GM23248 (cell line): Measurements from ENCODE around the gene SSH3. TPM values are rescaled to one million over a fixed set of nuclear protein-coding genes. Genes with fewer than 3 reads are reported as not detected.

Source experiments
- DNase-seq: peaks from one replicate; pipeline ENCODE4 v3.0.0-alpha.2; 2015
- H2AFZ ChIP-seq: fragments of 200-600 bp; sonication (generic); 2 replicates; pipeline ENCODE4 v1.6.1; 2016; ENCODE audit warnings: antibody characterized with exemption
- H3F3A ChIP-seq: fragments of 200-600 bp; sonication (generic); 2 replicates; pipeline ENCODE4 v1.6.1; 2016; ENCODE audit warnings: mild to moderate bottlenecking, antibody characterized with exemption, mixed run types; ENCODE audit not compliant: insufficient read depth
- H3K27ac ChIP-seq: fragments of 200-600 bp; sonication (generic); 2 replicates; pipeline ENCODE4 v1.5.1; 2016; ENCODE audit warnings: mild to moderate bottlenecking
- H3K27me3 ChIP-seq: fragments of 200-600 bp; sonication (generic); replicated peaks from 2 replicates; pipeline ENCODE4 v1.6.1; 2016; ENCODE audit warnings: mild to moderate bottlenecking; ENCODE audit not compliant: insufficient read depth
- H3K36me3 ChIP-seq: fragments of 200-600 bp; sonication (generic); 2 replicates; pipeline ENCODE4 v1.6.1; 2016; ENCODE audit warnings: low read depth, mild to moderate bottlenecking
- H3K4me1 ChIP-seq: fragments of 200-600 bp; sonication (generic); 2 replicates; pipeline ENCODE4 v1.6.1; 2016; ENCODE audit warnings: mild to moderate bottlenecking; ENCODE audit not compliant: insufficient read depth
- H3K4me2 ChIP-seq: fragments of 200-600 bp; sonication (generic); one replicate; pipeline ENCODE4 v1.6.1; 2016; ENCODE audit warnings: mild to moderate bottlenecking; ENCODE audit not compliant: unreplicated experiment
- H3K4me3 ChIP-seq: fragments of 200-600 bp; sonication (generic); 2 replicates; pipeline ENCODE4 v1.5.1; 2016; ENCODE audit warnings: mild to moderate bottlenecking
- H3K79me2 ChIP-seq: fragments of 200-600 bp; sonication (generic); 2 replicates; pipeline ENCODE4 v1.6.1; 2016; ENCODE audit warnings: mild to moderate bottlenecking; ENCODE audit not compliant: insufficient read depth
- H3K9ac ChIP-seq: fragments of 200-600 bp; sonication (generic); 2 replicates; pipeline ENCODE4 v1.6.1; 2016; ENCODE audit warnings: mild to moderate bottlenecking
- H3K9me2 ChIP-seq: fragments of 200-600 bp; sonication (generic); 2 replicates; pipeline ENCODE4 v1.6.1; 2016; ENCODE audit warnings: mixed run types, mild to moderate bottlenecking, moderate library complexity; ENCODE audit not compliant: insufficient read depth
- H3K9me3 ChIP-seq: fragments of 200-600 bp; sonication (generic); one replicate; pipeline ENCODE4 v1.6.1; 2017; ENCODE audit warnings: low read depth
- H4K20me1 ChIP-seq: fragments of 200-600 bp; sonication (generic); 2 replicates; pipeline ENCODE4 v1.6.0; 2016; ENCODE audit not compliant: insufficient read depth
- EZH2 ChIP-seq: fragments of 200-600 bp; sonication (generic); IDR thresholded peaks from 2 replicates; pipeline ENCODE4 v1.6.1; 2018; ENCODE audit warnings: antibody characterized with exemption, mild to moderate bottlenecking; ENCODE audit not compliant: insufficient read depth, poor library complexity, severe bottlenecking
- EZH2phosphoT487 ChIP-seq: fragments of 200-600 bp; sonication (generic); IDR thresholded peaks from 2 replicates; pipeline ENCODE4 v1.6.1; 2018; ENCODE audit warnings: antibody characterized with exemption, moderate library complexity, mild to moderate bottlenecking, low read depth; ENCODE audit not compliant: insufficient read depth
- WGBS, 2 experiments: methylation state at CpG; one replicate each; pipeline ENCODE4 v1.1.6; 2015 to 2017; ENCODE audit warnings: low lambda C conversion rate in 2 of 2, low coverage in 1 of 2; ENCODE audit errors: missing lambda C conversion rate in 2 of 2; 5-methylcytosine and 5-hydroxymethylcytosine counted together
- in situ Hi-C: fragments of 300-500 bp; cut with MboI; formaldehyde crosslinking; loops from 2 replicates; pipeline ENCODE4 v1.15.0; 2020
- polyA plus RNA-seq: library from polyadenylated mRNA; unstranded; fragments of >200 nt; fragmentation: Nextera tagmentation; extraction: Ambion mirVana; gene quantifications from 2 replicates; pipeline ENCODE4 v1.2.1, GENCODE V29; 2016
- total RNA-seq: library from RNA; depleted of rRNA; stranded (reverse); fragments of >200 nt; shearing (Covaris generic); gene quantifications from 2 replicates; pipeline ENCODE4 v1.2.3, GENCODE V29; 2014

SSH3 gene
- total and polyA plus RNA-seq, 2 experiments from 2014 or later, result 20.1 to 26.4 TPM

GRCh38 chr11:67284811-67285540 lies 18.4 kb upstream of the SSH3 start:
- Histone ChIP-seq H3K4me2 (no peak overlapping the region), H3K79me2 (peaks cover 5% of the 10 kb centered on the region), H3K9me3 (no peaks in the 10 kb centered on the region), H2AFZ (no peak overlapping the region), H3K27me3 (no peaks in the 10 kb centered on the region), H3K36me3 (no peaks in the 10 kb centered on the region; the same call in 1 of the 2 replicates), H3K4me3 (no peak overlapping the region), H3K9me2 (no peaks in the 10 kb centered on the region), H4K20me1 (no peaks in the 10 kb centered on the region), H3F3A (peaks cover 12% of the 10 kb centered on the region), H3K27ac (no peak overlapping the region), H3K4me1 (peaks cover 9% of the 10 kb centered on the region), H3K9ac (no peak overlapping the region)
- TF ChIP-seq EZH2 (no peak), EZH2phosphoT487 (no peak)
- DNase-seq, result no peak
- WGBS, 2 experiments, result 91 to 92% methylated on average over 42 to 45 of the region's 45 CpGs
- in situ Hi-C loops, result no loop called here

- Histone ChIP-seq H3K79me2 (peaks cover 14% of the 10 kb centered on the region), H3K4me1 (peaks cover 14% of the 10 kb centered on the region), H3K9me2 (no peaks in the 10 kb centered on the region), H3F3A (peaks cover 12% of the 10 kb centered on the region), H3K4me2 (no peak overlapping the region), H3K27me3 (no peaks in the 10 kb centered on the region), H3K27ac (no peak overlapping the region), H3K4me3 (no peak overlapping the region), H3K9me3 (no peaks in the 10 kb centered on the region), H3K36me3 (no peaks in the 10 kb centered on the region; the same call in 1 of the 2 replicates), H3K9ac (no peak overlapping the region), H4K20me1 (no peaks in the 10 kb centered on the region), H2AFZ (no peak overlapping the region)
- in situ Hi-C loops, result no loop called here
- TF ChIP-seq EZH2phosphoT487 (no peak), EZH2 (no peak)
- 90 to 92% methylated on average over 21 to 39 of the region's 39 CpGs for WGBS, 2 experiments
- DNase-seq, result no peak
These were observed 17.5 kb upstream of the SSH3 start for GRCh38 chr11:67285541-67286498.

- peaks cover 22% of the 10 kb centered on the region for H3K79me2 ChIP-seq
- no peak overlapping the region for H3K4me3 ChIP-seq
- peak overlapping the region; percentile 92; the same call in 1 of the 2 replicates for H3K27ac ChIP-seq
- H3K27me3 ChIP-seq, result no peaks in the 10 kb centered on the region
- H4K20me1 ChIP-seq, result no peaks in the 10 kb centered on the region
- no peak overlapping the region for H3K9ac ChIP-seq
- in situ Hi-C loops, result no loop called here
- 70 to 78% methylated on average over 8 of the region's 8 CpGs for WGBS, 2 experiments
- no peaks in the 10 kb centered on the region for H3K9me2 ChIP-seq
- peaks cover 14% of the 10 kb centered on the region for H3K4me1 ChIP-seq
- no peaks in the 10 kb centered on the region for H3K9me3 ChIP-seq
- H2AFZ ChIP-seq, result no peak overlapping the region
- no peaks in the 10 kb centered on the region; the same call in 1 of the 2 replicates for H3K36me3 ChIP-seq
- peaks cover 12% of the 10 kb centered on the region for H3F3A ChIP-seq
- no peak for DNase-seq
- TF ChIP-seq EZH2phosphoT487 (no peak), EZH2 (no peak)
- H3K4me2 ChIP-seq, result no peak overlapping the region
These were observed 16.6 kb upstream of the SSH3 start for GRCh38 chr11:67286621-67287333.
